Head of caudate nucleus (tissue), 42 donors: Measurements from ENCODE around the gene FCGR3A.

Source experiments
- DNase-seq, 42 donors: peaks; one replicate each; pipeline versions ENCODE4 v3.0.0 to v3.0.0-alpha.2; 2020 to 2021; ENCODE audit warnings: mixed read lengths in 7 of 42
- intact Hi-C: fragments of 100-400 bp; cut with DNase I; formaldehyde crosslinking; loops from one replicate; pipeline ENCODE4 v1.15.0; 2022

FCGR3A gene

DNA sequence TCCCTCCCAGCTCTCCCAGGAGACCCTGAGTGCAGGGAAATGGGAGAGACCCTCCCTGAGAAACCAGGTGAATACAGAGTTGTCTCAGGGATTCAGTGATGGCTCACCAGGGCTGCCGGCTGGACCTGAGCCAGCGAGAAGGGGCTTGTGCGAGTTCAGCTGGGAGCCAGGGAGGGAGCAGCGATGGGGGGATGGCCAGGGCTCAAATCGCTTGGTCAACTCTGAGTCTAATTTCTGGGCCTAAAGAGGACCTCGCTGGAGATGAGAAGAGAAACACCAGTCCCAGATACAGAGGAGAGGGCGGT lies 37.9 kb downstream of the FCGR3A start:
- intact Hi-C loops = no loop called here
- DNase-seq = no peak

DNA sequence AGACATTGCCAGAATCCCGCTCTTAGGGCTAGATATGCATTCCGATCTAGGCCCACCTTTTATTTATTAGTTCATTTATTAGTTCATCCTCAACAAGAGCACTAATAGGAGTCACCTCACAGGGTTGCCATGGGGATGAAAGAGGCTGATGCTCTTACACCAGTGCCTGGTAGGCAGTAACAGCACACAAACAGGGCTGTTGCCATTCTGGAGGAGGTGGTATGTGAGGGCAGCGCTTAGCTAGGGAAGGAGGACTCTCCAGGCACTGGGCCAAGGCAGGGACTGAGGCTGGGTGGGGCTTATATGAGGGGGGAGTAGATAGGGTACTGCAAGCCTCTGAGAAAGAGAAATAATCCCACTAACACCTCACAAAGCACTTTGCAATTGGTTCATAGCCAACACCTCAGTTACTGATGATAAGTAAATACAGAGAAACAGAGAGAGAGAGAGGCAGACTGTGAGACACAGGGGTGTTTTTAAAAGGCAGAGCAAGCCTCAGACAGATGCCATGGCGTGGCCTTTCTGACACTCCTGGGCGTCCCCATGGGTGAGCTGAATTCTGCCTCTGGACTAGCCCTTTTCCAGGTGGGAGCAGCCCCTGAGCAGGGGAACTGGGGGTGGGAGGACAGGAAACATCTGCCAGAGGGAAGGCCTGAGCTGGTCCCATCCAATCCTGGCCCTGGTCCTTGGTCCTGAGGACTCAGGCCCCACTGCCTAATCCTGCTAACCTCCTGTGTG lies 38.4 kb downstream of the FCGR3A start:
- DNase-seq = no peak
- intact Hi-C loops = no loop called here

DNA sequence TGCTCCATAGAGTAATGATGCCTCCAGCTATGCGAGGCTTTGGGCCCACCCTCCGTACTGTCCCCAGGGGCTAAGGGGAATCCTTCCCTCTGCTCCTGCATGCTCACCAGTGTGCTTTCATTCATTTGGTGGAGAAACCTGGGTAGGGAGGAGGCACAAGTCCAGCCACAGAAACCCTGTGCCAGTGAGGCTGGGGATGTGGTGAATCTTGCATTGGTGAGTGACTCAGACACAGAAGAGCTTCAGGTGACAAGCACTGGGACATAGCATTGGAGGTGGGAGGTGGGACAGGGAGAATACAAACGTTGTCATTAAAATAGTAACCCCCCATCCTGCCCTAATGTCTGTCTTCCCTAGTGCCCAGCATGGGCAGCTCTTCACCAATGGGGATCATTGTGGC lies 39.1 kb downstream of the FCGR3A start:
- DNase-seq = no peak
- intact Hi-C loops = no loop called here

DNA sequence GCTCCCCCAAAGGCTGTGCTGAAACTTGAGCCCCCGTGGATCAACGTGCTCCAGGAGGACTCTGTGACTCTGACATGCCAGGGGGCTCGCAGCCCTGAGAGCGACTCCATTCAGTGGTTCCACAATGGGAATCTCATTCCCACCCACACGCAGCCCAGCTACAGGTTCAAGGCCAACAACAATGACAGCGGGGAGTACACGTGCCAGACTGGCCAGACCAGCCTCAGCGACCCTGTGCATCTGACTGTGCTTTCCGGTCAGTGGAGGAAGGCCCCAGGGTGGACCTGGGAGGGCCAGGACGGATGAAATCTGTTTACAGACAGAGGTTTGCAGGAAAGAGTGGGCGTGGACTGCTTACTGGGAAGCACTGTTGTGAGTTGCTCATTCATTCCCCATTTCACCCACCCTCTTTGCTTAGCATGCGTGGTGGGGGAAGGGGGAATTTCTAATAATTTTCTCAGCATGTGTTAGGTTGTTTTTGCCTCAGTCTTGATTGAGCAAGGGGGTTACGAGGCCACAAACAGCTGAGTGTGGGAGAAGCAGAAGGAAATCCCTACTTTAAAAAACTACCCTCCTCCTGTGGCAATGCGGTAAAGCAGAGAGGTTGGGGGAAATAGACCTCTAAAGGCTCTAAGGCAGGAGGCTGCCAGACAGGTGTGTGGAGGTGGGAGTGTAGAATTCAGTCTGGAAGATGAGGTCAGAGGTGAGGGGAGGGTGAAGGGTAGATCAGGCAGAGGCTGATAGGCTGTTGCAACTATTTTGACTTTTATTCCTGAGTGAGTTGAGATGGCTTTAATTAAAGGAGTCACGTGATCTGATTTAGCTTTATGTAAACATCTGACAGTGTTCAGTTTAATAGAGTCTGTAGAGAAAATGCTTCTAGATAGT lies 43.0 kb downstream of the FCGR3A start:
- intact Hi-C loops = no loop called here
- DNase-seq = peak in 4 of 42 donors; percentile 18 to 52 (median 42)

DNA sequence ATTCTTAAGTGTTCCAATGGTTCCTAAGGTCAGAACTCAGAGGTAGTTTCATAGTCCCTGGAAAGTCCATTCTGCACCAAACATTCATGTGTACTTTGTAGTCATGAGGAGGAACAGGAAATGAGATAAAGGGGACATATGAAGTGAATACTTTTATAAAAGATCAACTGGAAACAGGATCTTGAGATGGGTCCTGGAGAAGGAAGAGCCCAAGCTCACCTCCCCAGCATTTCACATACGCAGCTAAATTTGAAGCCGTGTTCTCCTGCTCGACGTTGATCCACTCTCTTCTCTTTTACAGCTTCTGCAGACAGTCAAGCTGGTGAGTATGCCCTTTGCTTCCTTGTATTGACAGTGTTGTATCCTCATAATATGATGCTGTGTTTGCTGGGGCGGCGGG lies 43.9 kb downstream of the FCGR3A start:
- no peak for DNase-seq
- intact Hi-C loops = no loop called here

DNA sequence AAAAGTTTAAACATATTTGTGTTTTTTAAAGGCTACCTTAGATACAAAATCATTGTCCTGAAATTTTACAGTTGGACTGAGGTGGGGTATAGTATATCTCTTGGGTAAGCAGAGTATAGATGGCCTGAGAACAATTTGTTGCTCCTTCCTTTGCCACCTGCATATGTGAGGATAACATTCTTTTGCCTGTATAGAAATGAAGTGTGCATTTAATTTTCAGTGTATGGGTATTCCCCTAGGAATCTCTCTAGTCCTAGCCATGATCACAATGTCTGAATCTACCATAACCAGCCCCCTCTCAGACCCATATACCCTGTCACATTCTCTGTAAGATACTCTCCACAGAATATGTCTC lies 46.2 kb downstream of the FCGR3A start:
- intact Hi-C loops = no loop called here
- no peak for DNase-seq

DNA sequence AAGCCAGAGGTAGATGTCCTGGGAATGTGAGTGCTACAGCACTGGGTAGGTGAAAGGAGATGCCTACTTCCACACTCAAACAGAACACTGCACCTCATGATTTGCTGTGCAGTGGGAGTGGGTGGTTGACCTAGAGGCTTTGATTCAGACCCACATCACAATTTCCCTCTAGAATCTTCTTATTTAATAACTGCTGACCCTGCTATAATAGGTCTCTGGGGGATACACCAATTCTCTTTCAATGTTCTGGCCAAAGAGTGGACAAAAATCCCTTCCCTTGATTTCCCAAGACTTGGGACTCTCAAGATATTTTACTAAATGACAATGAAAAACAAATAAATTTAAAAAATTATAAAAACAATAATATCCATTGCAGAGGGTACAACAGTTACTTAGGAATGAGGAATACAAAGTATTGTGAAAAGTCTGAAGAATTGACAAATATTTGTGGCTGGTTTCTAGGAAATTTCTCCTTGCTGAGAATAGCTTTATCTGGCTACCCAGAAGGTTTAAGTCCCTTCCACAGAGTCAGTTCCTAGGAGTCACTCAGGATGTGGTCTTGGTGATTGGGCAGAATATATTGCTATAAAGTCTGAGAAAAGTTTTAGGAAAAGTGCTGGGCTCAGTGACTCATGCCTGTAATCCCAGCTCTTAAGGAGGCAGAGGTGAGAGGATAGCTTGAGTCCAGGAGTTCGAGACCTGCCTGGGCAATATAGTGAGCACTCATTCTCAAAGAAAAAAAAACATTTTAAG lies 46.8 kb downstream of the FCGR3A start:
- DNase-seq = no peak
- intact Hi-C loops = no loop called here

DNA sequence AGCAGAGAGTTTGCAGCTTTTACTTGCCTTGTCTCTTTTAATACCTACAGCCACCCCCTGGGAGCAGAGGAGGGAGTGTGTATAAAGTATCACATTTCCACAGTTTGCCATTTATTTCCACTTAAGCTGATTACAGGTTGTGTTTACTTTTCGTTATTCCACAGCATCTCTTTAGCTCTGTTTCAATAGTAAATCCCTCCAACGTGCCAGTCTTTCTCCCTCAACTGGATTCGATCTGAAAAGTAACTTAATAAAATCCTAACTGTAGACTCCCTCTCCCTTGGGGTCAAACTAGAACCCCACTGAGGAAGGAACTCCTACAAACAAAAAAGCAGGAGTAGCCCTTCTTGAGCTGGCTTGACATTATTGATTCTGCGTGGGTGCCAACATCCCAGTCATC lies 47.4 kb downstream of the FCGR3A start:
- intact Hi-C loops = no loop called here
- DNase-seq = no peak

DNA sequence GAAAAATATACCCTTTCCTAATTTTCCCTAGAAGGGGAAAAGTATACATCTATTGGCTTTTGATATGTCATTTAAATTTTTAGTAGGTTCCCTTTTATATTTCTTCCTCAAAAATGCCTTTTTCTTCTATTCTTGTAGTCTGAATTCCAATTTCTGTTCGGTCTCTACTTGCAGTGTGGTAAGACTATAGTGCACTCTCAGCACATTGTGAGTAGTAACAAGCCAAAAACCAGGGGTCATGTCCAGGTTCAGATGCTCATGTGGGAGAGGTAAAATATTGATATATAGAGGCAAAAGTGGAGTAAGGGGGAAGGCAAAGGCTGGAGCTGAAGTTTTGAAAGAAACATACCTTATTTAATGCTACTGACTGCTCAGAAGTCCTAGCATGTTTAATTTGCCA lies 48.4 kb downstream of the FCGR3A start:
- no peak for DNase-seq
- intact Hi-C loops = no loop called here

DNA sequence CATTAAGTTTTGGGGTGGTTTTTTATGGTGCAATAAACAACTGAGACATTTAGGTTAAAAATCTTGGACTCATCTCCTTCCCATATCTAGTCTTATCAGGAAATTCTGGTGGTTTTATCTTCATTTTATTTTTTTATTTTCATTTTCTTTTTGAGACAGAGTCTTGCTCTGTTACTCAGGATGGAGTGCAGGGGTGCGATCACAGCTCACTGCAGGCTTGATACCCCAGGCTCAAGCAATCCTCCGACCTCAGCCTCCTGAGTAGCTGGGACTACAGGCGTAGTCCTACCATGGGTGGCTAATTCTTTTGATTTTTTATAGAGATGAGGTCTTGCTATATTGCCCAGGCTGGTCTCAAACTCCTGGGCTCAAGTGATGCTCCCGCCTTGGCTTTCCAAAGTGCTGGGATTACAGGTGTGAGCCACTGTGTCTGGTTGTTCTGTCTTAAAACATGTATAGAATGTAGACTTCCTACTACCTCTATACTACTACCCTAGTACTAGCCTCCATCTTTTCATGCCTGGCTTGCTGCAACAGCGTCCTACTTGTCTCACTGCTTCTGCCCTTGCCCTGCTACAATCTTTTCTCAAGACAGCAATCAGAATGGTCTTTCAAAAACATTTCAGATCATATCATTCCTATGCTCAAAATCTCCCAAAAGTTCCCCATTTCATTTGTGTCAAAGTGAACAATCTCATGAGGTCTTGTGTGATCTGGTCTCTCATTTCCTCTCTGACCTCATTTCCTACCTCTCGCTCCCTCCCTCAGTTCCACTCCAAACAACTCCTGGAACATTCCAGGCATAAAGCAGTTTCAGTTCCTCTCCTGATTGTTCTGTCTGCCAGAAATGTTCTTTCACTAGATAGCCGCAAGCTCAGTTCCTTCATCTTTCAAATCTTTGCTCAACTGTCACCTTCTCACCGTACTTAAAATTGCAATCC lies 50.2 kb downstream of the FCGR3A start:
- intact Hi-C loops = no loop called here
- DNase-seq = peak in 4 of 42 donors; percentile 17 to 38 (median 38)

DNA sequence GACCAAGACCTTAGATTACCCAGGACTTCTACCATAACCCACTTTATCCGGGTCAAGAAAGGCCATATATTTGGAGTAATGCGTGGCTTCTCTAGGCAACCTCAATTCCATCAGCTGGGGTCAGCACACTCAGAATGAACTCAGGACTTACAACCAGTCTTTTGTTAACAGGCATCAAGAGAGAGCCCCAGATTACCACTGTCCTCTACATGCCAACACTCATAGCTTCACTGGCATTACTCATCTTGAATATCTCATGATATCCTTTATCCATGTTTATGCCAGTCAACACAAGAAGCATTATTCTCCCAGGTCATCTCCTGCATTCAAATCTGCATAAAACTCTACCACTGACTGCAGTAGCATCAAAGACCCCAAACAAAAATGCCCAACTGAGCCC lies 51.0 kb downstream of the FCGR3A start:
- intact Hi-C loops = no loop called here
- no peak for DNase-seq

DNA sequence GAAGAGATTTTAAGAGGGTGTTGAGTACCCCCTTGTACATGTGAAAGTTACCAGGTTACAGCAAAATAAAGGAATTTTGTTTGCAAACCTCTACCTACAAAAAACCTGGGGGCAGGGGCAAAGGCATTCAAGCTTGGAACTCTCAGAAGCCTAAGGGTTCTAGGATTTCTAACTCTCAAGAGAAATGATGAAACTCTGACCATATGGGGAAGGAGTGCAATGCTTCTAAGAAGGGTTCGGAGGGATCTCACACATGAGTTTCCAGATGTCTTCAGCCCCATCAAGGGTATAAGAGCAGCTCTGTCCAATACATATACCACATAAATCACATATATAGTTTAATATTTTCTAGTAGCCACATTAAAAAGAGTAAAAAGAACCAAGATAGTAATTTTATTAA lies 51.7 kb downstream of the FCGR3A start:
- intact Hi-C loops = no loop called here
- no peak for DNase-seq

DNA sequence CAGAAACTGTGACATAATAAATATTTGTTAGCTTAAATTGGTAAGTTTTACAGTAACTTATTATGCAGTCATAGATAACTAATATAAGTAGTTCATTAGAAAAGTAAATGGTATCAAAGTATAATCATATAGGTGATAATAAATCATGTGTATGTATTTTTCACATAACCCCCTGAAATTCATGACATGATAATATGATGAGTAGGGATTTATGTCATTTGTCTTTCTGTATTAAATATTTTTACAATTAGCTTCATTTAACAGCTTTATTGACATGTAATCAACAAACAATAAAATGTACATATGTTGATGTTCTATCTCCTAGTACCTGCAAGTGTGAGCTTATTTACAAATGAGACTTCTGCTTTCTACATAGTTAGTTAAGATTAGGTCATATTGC lies 54.1 kb downstream of the FCGR3A start:
- no peak for DNase-seq
- intact Hi-C loops = no loop called here

DNA sequence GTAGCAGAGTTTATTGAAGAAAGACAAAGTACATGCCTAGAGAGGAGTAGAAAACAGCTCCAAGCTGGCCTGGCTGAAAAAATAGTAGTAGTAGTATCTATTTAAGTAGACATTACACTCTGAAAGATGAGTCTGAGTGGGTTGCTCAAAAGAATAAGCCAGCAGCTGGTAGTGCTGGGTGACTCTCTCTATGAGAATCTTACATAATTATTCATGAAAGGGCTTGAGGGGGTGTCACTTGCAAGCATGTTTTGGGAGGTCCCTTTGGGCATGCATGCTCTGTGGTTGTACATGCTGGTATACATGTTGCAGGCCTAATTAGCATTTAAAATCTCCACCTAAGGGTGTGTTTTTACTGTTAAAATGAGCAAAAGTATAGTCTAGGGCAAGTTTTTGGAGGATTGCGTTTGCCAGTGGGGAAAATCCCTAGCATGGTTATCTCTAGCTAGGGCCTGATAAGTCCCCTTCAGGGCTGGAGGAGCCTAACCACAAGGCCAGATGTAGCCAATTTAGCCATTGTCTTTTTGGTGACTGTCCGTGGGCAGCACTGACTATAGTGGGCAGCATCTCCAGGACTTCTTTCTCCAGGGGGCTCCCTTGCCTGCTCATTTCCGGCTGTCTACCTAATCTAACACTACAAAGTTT lies 55.4 kb downstream of the FCGR3A start:
- peak in 12 of 42 donors; percentile 6 to 65 (median 30) for DNase-seq
- intact Hi-C loops = no loop called here

DNA sequence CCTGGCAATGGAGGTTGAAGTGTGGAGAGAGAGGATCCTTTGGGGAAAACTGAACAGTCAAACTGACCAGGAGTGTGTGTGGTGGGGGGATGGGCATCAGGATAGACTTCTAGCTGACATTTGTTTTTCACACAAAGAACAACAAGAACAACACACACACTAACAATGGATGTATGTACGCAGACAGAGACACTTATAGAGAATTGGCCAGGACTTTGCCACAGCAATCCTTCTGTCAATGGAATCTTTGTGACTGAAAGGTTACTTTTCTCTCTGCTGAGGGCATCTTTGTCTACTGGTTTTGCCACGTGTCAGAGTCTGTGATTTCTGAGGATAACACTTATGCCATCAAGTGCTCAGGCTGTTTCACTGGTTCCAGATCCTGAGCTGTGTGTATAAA lies 56.8 kb downstream of the FCGR3A start:
- DNase-seq = peak in 25 of 42 donors; percentile 16 to 70 (median 47)

More for the DNA sequence above, 56.8 kb downstream of the FCGR3A start:
- intact Hi-C loops = no loop called here
